ENCODE measurements around the gene ADPRH.
"Not testable (repeated sequence)": the region's sequence is repeated elsewhere in the genome, so short reads cannot be mapped to it uniquely, and the experiment has no call there.

Gene ADPRH

DNA sequence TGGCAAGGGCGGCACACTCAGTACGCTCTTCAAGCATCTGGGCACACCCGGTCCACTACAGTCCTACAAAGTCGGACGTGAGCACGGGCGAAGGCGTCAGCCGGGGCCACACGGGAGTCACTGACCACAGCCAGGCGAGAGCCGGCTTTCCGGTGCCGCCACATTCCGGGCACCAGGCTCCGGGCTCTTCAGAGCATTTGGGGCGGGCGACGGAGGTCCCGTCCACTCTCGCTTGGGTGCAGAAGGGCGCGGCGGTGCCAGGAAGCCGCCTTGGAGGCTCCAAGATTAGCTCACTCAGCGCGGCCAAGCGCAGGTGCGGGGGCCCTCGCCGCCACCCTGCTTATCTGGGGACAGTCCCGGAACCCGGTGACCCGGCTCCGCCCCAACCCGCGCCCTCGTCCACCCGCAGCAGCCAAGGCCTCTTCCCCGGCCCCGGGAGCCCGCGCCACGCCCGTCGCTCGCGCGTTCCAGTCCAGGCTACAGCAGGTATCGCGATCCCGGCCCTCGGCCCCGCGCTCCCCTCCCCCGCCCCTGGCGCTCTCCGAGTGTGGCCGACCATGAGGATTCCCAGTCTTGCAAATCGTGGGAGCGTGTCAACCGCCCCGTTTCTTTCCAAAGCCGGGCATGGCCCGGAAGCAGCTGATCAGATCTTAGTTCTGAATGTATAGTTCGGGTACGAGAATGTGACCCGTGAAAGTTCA is at the start of gene ADPRH:
Gene ADPRH, plus strand, starts transcription at position 127 of the 701 bp plus-strand sequence. CDS start 2,678 bp downstream, outside the sequence.
- DNase-seq: peak; percentile 52

- DNase-seq: no peak
These were observed 49.4 kb upstream of the ADPRH start for GRCh38 chr3:119529883-119530282.

DNA sequence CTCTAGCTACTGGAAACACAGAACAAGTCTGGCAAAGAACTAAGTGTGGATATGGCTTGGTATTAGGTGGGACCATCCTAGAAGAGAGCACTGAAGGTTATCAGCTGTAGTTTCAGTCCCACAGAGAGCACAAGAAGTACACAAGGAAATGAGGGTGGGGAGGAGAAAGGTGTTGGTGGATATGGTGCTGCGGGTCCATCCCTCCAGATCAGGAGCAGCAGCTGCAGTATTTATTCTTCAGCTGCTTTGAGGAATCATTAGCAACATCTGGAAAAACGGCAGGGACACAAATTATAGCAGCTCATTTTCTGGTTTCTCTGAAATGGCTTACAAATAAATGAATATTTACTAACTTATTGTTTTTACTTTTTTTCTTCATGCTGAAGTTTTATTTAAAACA is 48.8 kb upstream of the ADPRH start:
- no peak for DNase-seq

DNA sequence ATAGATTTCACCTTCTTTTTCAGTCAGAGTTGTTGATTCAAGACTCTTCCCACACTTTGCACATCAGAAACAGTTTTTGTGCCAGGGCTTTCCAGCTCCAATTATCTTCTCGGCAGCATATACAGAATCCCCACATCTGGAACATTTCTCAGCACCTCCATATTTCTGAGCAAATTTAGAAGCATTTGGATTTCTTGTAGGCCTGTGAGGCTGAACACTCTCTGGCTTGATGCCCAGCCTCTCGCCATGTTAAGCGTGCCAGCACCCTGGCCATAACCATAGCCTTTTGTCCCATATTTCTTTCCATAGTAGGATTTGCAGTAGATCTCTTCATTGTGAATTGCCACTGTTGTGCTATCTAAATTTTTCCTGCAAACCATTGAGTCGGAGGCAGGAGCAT is 48.1 kb upstream of the ADPRH start:
- DNase-seq: no peak

GRCh38 chr3:119534296-119534695 is 45.0 kb upstream of the ADPRH start:
- DNase-seq: no peak

- DNase-seq: no peak
These were observed 42.5 kb upstream of the ADPRH start for GRCh38 chr3:119536757-119537156.

GRCh38 chr3:119538772-119539171 is 40.5 kb upstream of the ADPRH start:
- no peak for DNase-seq

DNA sequence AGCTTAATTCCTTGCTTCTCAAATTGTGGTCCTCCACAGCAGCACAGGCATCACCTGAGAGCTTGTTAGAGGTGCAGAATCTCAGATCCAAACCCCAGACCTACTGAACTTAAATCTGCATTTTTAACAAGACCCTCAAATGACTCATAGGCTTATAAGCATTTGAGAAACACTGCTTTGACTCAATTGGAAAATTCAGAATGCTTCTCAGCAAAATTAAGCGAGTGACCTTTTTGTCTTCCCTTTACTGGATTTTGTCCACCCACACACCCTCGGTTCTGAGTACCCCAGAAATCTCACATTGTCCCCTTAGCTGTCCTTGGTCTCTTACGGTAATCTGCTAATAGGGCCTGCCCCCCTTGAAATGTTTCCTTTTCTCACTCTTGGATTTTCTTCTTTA is 37.7 kb upstream of the ADPRH start:
- DNase-seq: no peak

DNA sequence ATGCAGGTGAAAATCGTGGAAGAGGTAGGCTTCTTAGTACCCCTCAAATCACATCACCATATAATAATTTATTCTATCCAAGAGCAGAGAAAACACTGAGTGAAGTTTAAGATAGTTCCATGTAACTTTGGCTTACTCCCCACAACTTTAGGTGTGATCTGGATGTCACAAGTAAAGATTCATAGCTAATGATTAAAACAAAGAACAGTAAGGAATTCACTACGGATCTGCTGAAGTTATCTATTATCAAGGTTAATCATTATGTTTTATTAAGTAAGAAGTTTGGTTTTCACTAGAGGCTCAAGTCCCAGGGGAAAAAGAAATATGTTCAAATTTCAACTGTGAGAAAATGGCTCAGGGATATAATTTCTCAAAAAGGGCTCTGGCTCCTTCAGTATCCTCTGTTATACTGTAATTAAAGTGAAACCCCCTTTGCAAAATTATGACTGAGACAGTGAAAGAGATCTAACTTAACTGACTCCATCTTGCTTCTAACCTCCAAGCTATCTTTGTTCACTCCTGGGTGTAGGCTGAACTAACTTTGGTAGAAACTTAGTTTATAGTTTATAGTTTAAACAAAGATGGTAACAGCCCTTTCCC is 37.0 kb upstream of the ADPRH start:
- no peak for DNase-seq

DNA sequence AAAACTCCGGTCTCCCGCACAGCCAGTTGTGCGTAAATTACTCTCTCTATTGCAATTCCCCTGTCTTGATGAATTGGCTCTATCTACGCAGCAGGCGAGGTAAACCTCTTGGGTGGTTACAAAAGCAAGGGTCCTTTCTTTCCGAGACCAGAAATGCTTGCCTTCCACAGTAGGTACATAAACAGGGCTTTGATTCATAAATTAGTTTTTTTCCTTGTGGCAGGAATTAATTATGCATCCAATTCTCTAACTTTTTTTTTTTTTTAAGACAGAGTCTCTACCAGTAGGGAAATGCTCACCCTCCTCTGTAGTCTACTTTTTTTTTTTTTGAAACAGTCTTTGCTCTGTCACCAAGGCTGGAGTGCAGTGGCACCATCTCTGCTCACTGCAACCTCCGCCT is 36.1 kb upstream of the ADPRH start:
- no peak for DNase-seq

DNA sequence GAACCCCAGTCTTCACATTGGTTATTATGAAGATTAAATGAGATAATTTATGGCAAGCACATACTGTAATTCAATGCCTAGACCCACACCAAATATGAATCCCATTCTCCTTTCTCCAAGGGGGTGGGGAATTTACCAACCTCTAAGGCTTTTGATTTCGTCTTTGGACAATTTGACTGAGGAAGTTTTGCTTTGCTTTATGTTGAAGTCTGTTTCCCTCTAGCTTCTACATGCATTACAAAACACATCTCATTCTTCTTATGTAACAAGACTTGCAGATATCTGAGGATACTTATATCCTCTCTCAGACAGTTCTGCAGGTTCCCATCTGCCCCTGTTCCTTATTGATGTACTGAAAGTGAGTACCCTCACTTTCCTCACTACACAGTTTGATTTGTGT is 32.1 kb upstream of the ADPRH start:
- DNase-seq: no peak

DNA sequence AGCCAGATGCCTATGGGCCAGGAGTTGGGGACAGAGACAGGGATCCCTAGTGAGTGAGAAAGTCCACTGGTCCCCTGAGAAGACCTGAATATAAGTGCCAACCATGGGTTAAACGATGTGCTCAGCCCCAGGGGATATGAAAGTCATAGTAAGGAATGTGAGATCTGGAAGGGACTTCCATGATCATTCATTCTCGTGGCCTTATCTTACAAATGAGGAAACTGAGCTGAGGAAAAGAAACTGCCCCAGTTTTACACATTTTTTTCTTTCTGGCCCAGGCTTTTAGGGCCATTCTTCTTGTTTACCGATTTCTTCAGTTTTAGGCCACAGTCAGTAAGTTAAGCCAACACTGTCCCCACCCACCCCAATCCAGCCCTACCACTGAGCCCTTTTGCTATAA is 31.0 kb upstream of the ADPRH start:
- DNase-seq: no peak

GRCh38 chr3:119550192-119550910 is 28.9 kb upstream of the ADPRH start:
- no peak for DNase-seq

DNA sequence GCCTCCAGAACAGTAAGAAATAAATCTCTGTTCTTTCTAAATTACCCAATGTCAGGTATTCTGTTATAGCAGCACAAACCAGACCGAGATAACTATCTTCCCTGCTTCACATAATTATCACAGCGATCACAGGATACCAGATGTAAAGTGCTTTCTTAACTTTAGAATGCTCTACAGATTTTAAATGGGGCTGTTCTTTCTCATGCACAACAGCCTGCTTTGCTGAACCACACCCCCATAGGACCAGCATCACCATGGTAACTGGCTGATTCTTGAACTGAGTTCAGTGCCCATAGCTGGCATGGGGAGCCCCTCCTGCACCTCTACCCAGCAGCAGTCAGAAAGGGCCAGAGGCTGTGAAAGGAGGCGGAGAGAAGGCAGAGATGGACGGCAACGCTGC is 27.7 kb upstream of the ADPRH start:
- DNase-seq: no peak

DNA sequence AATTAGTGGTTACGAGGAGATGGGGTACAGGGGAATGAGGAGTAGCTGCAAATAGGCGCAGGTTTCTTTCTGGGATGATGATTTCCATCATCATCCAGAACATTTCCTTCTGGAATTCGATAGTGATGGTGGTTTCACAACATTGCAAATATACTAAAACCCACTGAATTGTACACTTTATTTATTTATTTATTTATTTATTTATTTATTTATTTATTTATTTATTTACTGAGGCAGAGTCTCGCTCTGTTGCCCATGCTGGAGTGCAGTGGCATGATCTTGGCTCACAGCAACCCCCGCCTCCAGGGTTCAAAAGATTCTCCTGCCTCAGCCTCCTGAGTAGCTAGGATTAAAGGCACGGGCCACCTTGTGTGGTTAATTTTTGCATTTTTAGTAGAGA is 26.4 kb upstream of the ADPRH start:
- DNase-seq: not testable (repeated sequence)

GRCh38 chr3:119553823-119554415 is 25.4 kb upstream of the ADPRH start:
- DNase-seq: no peak

- DNase-seq: no peak
These were observed 24.0 kb upstream of the ADPRH start for GRCh38 chr3:119555309-119555735.

GRCh38 chr3:119555929-119556328 is 23.4 kb upstream of the ADPRH start:
- DNase-seq: no peak

DNA sequence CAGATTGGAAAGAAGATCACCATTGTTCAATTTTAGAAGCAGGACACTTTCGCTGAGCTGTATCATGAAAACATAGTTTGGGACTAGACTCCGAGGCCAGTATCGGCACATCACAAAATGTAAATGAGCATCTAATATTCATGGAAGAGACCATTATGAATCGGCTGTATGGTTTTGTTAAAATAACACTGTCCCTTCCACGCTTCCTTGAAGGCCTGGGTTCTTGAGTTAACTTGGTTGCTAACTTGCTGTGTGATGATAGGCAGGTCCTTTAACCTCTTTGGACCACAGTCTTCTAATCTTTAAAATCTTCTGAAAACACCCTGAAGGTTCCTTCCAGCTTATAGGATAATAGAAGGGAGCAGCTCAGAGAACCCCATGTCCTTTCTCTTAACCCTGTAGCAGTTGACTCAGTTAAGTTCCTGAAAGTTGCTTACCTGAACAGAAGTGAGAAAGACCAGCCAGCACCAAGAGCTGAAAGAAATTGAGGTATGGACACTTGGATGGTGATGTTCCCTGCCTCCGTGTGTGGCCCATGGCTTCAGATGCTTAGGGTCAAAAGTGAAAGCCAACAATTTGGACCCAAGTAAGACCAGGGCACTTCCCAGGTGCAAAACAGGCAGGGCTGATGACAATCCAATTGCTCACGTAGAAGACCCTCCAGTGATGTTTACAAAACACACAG is 22.0 kb upstream of the ADPRH start:
- DNase-seq: no peak

DNA sequence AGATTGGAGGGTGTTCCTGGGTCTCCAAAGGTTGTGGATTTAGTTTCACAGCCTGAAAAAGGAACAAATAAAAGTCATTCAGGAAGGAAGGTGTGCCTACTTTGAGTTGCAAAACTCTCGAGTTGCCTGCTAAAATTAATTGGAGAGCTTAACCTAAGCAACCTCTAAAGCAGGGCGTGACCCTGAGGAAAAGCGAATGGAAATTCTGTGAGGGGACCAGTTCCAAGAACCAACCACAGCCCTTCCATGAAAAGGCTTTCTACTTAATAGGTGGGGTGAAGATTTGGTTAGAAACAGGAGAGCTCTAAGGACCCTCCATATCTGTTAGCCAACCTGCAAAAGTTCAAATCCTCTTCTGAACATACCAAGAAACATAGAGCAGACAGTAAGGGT is 21.4 kb upstream of the ADPRH start:
- DNase-seq: no peak

DNA sequence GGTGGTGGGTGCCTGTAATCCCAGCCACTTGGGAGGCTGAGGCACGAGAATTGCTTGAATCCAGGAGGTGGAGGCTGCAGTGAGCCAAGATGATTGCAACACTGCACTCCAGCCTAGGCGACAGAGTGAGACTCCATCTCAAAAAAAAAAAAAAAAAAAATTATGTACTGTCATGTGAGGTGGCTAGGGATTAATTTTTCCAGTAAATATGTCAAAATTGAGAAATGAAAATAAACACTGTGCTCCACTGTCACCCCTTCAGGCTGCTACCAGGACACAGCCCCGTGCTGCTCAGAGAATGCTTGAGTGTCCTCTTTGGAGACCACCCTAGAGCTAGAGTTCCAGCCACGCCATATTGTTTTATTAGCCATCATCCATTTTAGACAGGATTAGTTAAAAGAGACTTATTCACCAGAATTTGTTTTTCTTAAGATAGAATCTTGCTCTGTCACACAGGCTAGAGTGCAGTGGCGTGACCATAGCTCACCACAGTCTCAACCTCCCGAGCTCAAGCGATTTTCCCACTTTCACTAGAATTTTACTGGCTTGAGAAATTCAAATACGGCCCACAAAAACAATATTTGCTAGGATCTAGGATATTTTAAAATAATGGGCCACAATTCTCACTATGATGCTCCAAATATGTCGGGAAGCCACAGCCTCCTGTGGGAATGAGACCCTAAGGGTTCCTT is 20.5 kb upstream of the ADPRH start:
- no peak for DNase-seq

DNA sequence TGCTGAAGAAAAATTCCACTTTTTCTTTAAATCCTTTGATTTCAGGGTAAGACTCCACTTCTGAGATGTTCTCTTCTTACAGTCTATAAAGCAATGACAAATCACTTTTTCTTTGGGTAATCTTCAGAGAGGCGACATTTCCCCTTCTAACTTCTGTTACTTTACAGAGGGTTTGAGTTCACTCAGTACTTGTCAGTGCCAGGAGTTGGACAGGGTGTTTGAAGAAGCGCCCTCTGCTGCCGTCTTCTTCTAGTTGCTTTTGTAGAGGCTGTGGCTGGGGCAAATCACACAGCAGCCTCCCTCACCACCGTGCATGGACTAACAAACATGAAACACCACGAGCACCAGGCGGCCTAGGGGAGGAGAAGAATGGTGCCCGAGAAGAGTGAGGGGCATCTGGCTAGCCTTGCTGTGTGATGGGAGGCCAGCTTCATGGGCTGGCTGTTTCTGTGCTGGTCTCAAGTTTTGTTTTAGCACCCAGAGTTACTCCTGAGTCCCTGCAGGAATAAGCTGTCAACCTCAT is 19.8 kb upstream of the ADPRH start, which contains the start of gene CD80:
Gene CD80, minus strand, starts transcription at position 174 of the 523 bp plus-strand sequence. CDS start 1,886 bp downstream, outside the sequence.
- peak; percentile 11 for DNase-seq

Data from NCI-H1105 treated with DMSO at 0.1 percent for 48 hours (cell line).